Loucy (cell line): ENCODE data around the gene NCR3LG1.
A peak's percentile ranks its signal among the peaks of the same experiment; 100 is the strongest.

Source experiments
- H2AFZ ChIP-seq: fragments of 200-600 bp; sonication (generic); 2 replicates; pipeline ENCODE4 v1.6.0; 2016; ENCODE audit warnings: antibody characterized with exemption, mild to moderate bottlenecking, low read length, moderate library complexity
- H3F3A ChIP-seq: fragments of 200-600 bp; 2 replicates; pipeline ENCODE4 v1.6.0; 2016; ENCODE audit warnings: antibody characterized with exemption, low read depth, mild to moderate bottlenecking
- H3K27me3 ChIP-seq: fragments of 200-600 bp; sonication (generic); 2 replicates; pipeline ENCODE4 v1.6.1; 2014; ENCODE audit warnings: low read length, mild to moderate bottlenecking; ENCODE audit not compliant: insufficient read depth, poor library complexity, severe bottlenecking
- H3K36me3 ChIP-seq: fragments of 200-600 bp; sonication (generic); 2 replicates; pipeline ENCODE4 v1.6.1; 2016; ENCODE audit warnings: low read length; ENCODE audit not compliant: insufficient read depth
- H3K4me1 ChIP-seq: fragments of 200-600 bp; sonication (generic); 2 replicates; pipeline ENCODE4 v1.5.1; 2014; ENCODE audit warnings: low read length, mild to moderate bottlenecking; ENCODE audit not compliant: insufficient read depth, poor library complexity, severe bottlenecking
- H3K4me2 ChIP-seq: fragments of 200-600 bp; sonication (generic); 2 replicates; pipeline ENCODE4 v1.6.0; 2014; ENCODE audit warnings: antibody characterized with exemption, low read length, low read depth, mild to moderate bottlenecking; ENCODE audit not compliant: poor library complexity, severe bottlenecking
- H3K4me3 ChIP-seq: fragments of 200-600 bp; sonication (generic); 2 replicates; pipeline ENCODE4 v1.5.1; 2014; ENCODE audit warnings: low read length, mild to moderate bottlenecking, mixed read lengths; ENCODE audit not compliant: poor library complexity, severe bottlenecking
- H3K79me2 ChIP-seq: fragments of 200-600 bp; sonication (generic); 2 replicates; pipeline ENCODE4 v1.6.1; 2014; ENCODE audit warnings: low read length; ENCODE audit not compliant: insufficient read depth
- H3K9ac ChIP-seq: fragments of 200-600 bp; sonication (generic); 2 replicates; pipeline ENCODE4 v1.6.0; 2014; ENCODE audit warnings: mild to moderate bottlenecking, low read depth, low read length, moderate library complexity; ENCODE audit not compliant: poor library complexity, severe bottlenecking
- H3K9me2 ChIP-seq: fragments of 200-600 bp; sonication (generic); replicated peaks from 2 replicates; pipeline ENCODE4 v1.6.1; 2016; ENCODE audit warnings: low read depth, low read length, mixed read lengths
- H3K9me3 ChIP-seq: fragments of 200-600 bp; sonication (generic); 2 replicates; pipeline ENCODE4 v1.6.1; 2014; ENCODE audit warnings: mild to moderate bottlenecking, antibody characterized with exemption, low read length, low read depth; ENCODE audit not compliant: insufficient read depth
- H4K20me1 ChIP-seq: fragments of 200-600 bp; sonication (generic); 2 replicates; pipeline ENCODE4 v1.6.0; 2014; ENCODE audit warnings: antibody characterized with exemption, low read length, mild to moderate bottlenecking; ENCODE audit not compliant: insufficient read depth, poor library complexity, severe bottlenecking
- EZH2phosphoT487 ChIP-seq: fragments of 200-600 bp; IDR thresholded peaks from 2 replicates; pipeline ENCODE4 v1.6.1; 2018; ENCODE audit warnings: antibody characterized with exemption, mild to moderate bottlenecking, moderate library complexity, borderline replicate concordance
- TF ChIP-seq, protein P1 (sequence below): fragments of 200-600 bp; sonication (generic); conservative IDR thresholded peaks from 2 replicates; pipeline ENCODE4 v1.5.1; 2014; ENCODE audit warnings: mild to moderate bottlenecking, antibody characterized with exemption, low read length

Gene NCR3LG1

DNA sequence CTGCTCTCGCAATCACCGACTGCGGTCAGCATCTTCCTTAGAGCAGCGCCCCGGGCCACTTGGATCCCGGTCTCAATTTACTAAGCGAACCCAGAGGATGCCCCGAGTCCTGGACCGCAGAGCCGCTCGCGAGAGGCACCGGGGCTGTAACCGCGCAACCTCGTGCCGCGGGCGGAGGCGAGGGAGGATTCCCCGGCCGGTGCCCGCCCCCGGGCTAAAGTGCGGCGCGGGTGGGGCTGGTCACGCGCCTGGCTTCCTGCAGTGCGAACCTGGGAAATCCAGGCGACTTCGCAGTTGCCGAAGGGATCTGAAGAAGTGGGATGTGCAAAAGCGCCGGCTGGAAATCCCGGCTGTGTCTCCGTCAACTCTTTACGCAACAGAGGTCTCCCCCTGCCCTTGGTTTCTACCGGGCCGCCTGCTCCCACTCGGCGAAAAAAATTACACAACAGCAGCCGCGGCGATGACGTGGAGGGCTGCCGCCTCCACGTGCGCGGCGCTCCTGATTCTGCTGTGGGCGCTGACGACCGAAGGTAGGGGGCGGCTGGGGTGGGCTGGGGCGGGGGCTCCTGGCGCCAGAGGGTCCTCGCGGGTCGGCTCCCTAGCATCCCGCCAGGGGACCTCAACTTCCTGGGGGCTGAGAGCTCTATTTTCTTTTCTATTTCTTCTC is at the start of gene NCR3LG1:
NCR3LG1 (plus strand) TSS at position 291 of the 667 bp plus-strand sequence; CDS start at position 461, 170 bp downstream.
- Histone ChIP-seq H3K4me1 (peaks cover 5% of the 10 kb centered on the region), H3K4me3 (peak within 1 kb of the TSS; percentile 75), H3K9me3 (no peaks in the 10 kb centered on the region), H4K20me1 (peaks cover 3% of the 10 kb centered on the region), H3K36me3 (peaks cover 15% of the 10 kb centered on the region; the same call in 1 of the 2 replicates), H2AFZ (0 out of 2 replicates have a peak within 1 kb of the TSS, but pooled peaks have one; percentile 95), H3F3A (peaks cover 10% of the 10 kb centered on the region), H3K4me2 (peak within 1 kb of the TSS; percentile 90), H3K27me3 (no peaks in the 10 kb centered on the region), H3K9me2 (no peaks in the 10 kb centered on the region), H3K9ac (peak within 1 kb of the TSS; percentile 74), H3K79me2 (no peaks in the 10 kb centered on the region)
- TF ChIP-seq, protein P1, sequence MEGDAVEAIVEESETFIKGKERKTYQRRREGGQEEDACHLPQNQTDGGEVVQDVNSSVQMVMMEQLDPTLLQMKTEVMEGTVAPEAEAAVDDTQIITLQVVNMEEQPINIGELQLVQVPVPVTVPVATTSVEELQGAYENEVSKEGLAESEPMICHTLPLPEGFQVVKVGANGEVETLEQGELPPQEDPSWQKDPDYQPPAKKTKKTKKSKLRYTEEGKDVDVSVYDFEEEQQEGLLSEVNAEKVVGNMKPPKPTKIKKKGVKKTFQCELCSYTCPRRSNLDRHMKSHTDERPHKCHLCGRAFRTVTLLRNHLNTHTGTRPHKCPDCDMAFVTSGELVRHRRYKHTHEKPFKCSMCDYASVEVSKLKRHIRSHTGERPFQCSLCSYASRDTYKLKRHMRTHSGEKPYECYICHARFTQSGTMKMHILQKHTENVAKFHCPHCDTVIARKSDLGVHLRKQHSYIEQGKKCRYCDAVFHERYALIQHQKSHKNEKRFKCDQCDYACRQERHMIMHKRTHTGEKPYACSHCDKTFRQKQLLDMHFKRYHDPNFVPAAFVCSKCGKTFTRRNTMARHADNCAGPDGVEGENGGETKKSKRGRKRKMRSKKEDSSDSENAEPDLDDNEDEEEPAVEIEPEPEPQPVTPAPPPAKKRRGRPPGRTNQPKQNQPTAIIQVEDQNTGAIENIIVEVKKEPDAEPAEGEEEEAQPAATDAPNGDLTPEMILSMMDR = no peak
- no peak for TF ChIP-seq EZH2phosphoT487

DNA sequence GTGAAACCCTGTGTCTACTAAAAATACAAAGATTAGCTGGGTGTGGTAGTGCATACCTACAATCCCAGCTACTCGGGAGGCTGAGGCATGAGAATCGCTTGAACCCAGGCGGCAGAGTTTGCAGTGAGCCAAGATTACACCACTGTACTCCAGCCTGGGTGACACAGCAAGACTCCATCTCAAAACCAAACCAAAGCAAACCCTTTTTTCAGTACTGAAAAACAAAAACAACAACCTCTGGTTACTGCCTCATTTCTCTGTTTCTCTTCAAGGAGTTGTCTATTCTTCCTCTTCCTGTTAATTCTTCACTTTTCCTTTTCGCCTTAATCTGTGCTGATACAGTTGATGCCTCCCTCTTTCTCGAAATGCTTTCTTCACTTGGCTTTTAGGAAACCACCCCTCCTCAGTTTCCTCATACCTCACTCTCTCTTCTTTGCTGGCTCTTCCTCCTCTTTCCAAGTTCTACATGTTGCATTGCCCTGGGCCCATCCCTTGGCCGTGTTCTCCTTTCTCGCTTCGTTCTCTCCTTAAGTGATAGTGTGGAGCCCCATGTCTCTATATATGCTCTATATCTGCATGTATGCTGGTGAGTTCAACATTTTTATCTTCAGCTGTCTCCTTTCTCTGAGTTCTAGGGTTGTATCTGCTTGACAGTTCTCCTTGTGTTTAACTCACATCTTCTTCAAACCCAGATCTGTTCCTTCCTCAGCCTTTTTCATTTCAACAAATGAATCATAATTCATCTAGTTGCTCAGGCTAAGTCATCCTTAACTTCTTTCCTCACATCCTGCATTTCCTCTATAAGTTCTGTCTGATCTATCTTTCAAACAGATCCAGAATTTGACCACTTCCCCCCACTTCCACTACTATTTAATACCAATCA is 38.0 kb upstream of the NCR3LG1 start:
- Histone ChIP-seq H3K36me3 (peaks cover 95% of the 10 kb centered on the region), H2AFZ (no peak overlapping the region), H3K79me2 (peaks cover 26% of the 10 kb centered on the region; the same call in 1 of the 2 replicates), H3K4me3 (no peak overlapping the region), H3K9me2 (no peaks in the 10 kb centered on the region), H3F3A (0 out of 2 replicates have a peak, but pooled peaks cover 8% of the 10 kb centered on the region), H4K20me1 (peaks cover 54% of the 10 kb centered on the region), H3K27me3 (no peaks in the 10 kb centered on the region), H3K4me1 (peaks cover 15% of the 10 kb centered on the region), H3K9ac (no peak overlapping the region), H3K9me3 (no peaks in the 10 kb centered on the region), H3K4me2 (no peak overlapping the region)
- TF ChIP-seq, protein P1 = no peak
- TF ChIP-seq EZH2phosphoT487 = no peak

- Histone ChIP-seq H3K9ac (no peak overlapping the region), H3F3A (0 out of 2 replicates have a peak, but pooled peaks cover 8% of the 10 kb centered on the region), H4K20me1 (peaks cover 53% of the 10 kb centered on the region), H3K27me3 (no peaks in the 10 kb centered on the region), H3K36me3 (peaks cover 95% of the 10 kb centered on the region), H3K9me3 (no peaks in the 10 kb centered on the region), H2AFZ (no peak overlapping the region), H3K4me3 (no peak overlapping the region), H3K79me2 (peaks cover 29% of the 10 kb centered on the region; the same call in 1 of the 2 replicates), H3K9me2 (no peaks in the 10 kb centered on the region), H3K4me2 (no peak overlapping the region), H3K4me1 (peaks cover 15% of the 10 kb centered on the region)
- no peak for TF ChIP-seq EZH2phosphoT487
- TF ChIP-seq, protein P1 = no peak
Measured at GRCh38 chr11:17314232-17314547, 37.4 kb upstream of the NCR3LG1 start.
